PFSK-1 (cell line): ENCODE measurements around the gene PSAP.

ENCODE experiments used
- SIN3A ChIP-seq: IDR thresholded peaks from 2 replicates; pipeline ENCODE4 v1.6.1; 2012; ENCODE audit warnings: mild to moderate bottlenecking, low read length, moderate library complexity, borderline replicate concordance; ENCODE audit not compliant: insufficient read depth
- TAF1 ChIP-seq: IDR thresholded peaks from 2 replicates; pipeline ENCODE4 v1.6.1; 2012; ENCODE audit warnings: low read length, control low read depth, borderline replicate concordance; ENCODE audit not compliant: insufficient read depth

- TF ChIP-seq TAF1 (no peak), SIN3A (no peak)
Measured at GRCh38 chr10:71893258-71893815, 42.3 kb upstream of the PSAP start.
